Psoas muscle (tissue), 8 donors: ENCODE results near the gene MNX1. TPM values are rescaled to one million over a fixed set of nuclear protein-coding genes. Genes with fewer than 3 reads are reported as not detected.

ENCODE experiments used
- ATAC-seq, 4 donors: fragments of 200-7000 bp; cut with Tn5 transposase; one replicate each; pipeline ENCODE4 v1.9.1; 2020; ENCODE audit warnings: moderate library complexity in 3 of 4, mild to moderate bottlenecking in 2 of 4
- DNase-seq, 2 donors: peaks; one replicate each; pipeline ENCODE4 v3.0.0-alpha.2; 2020
- H3K27ac ChIP-seq: fragments of 200-600 bp; one replicate; pipeline ENCODE4 v1.8.0; 2022
- H3K27me3 ChIP-seq, 3 donors: fragments of 200-600 bp in 1 of 3; one replicate each; pipeline versions ENCODE4 v1.6.1 to v1.8.0; 2013 to 2022; ENCODE audit warnings: low read length in 2 of 3, mild to moderate bottlenecking in 2 of 3, moderate library complexity in 1 of 3; ENCODE audit not compliant: insufficient read depth in 3 of 3
- H3K36me3 ChIP-seq, 2 donors: fragments of 200-600 bp in 1 of 2; one replicate each; pipeline versions ENCODE4 v1.6.1 to v1.8.0; 2013 to 2022; ENCODE audit warnings: low read depth in 1 of 2, mild to moderate bottlenecking in 1 of 2, moderate library complexity in 1 of 2; ENCODE audit not compliant: insufficient read depth in 1 of 2
- H3K4me1 ChIP-seq: fragments of 200-600 bp; one replicate; pipeline ENCODE4 v1.8.0; 2022
- H3K4me3 ChIP-seq: fragments of 200-600 bp; one replicate; pipeline ENCODE4 v1.8.0; 2022; ENCODE audit warnings: mild to moderate bottlenecking
- H3K9me3 ChIP-seq: fragments of 200-600 bp; one replicate; pipeline ENCODE4 v1.8.0; 2022
- CTCF ChIP-seq: fragments of 200-600 bp; IDR thresholded peaks from one replicate; pipeline ENCODE4 v1.8.0; 2022; ENCODE audit warnings: antibody characterized with exemption
- WGBS, 3 donors: extraction: QIAGEN DNeasy Blood & Tissue Kit; methylation state at CpG; one replicate each; pipeline versions ENCODE4 v1.1.6 to v1.1.7; 2013; 5-methylcytosine and 5-hydroxymethylcytosine counted together
- intact Hi-C, 2 donors: fragments of 100-400 bp; cut with DNase I; formaldehyde crosslinking; loops; one replicate each; pipeline versions ENCODE4 v1.11.0 to v1.14.2; 2022
- polyA plus RNA-seq, 3 donors: library from polyadenylated mRNA; stranded (reverse); fragments of 200-250 nt; gene quantifications; one replicate each; pipeline ENCODE4 v1.2.3, GENCODE V29; 2013
- total RNA-seq, 4 donors: library from RNA; stranded (reverse); fragmentation: NEBNext Ultra II Directional in 2 of 4; extraction: Animal tissue kit (Norgen Biotek cat#: 25700) in 2 of 4; gene quantifications; one replicate each; pipeline versions ENCODE4 v1.2.1 to v1.2.4, GENCODE V29; 2021 to 2023
- donor health status: healthy with polysubstance abuse.
- donor health status: DM: no; HTN: no; CAD: no; lungs with moderate emphysema.
- donor health status: Bipolar disorder and iron deficiency.
- donor health status: healthy.
- donor health status: DM: yes; HTN: yes; CAD: no.
- donor health status: DM: no; HTN: no; CAD: no.
- donor health status: DM: no; HTN: no; CAD: no.
- donor health status: DM: yes; HTN: yes; CAD: no.

The MNX1 gene
- total and polyA plus RNA-seq, 7 donors: not detected

- no peaks in the 10 kb centered on the region for H3K27me3 ChIP-seq
- ATAC-seq (no peak), DNase-seq (no peak)
- peaks cover 22 to 97% of the 10 kb centered on the region in 2 donors for H3K36me3 ChIP-seq
- no peak overlapping the region for H3K27ac ChIP-seq
- no peak for TF ChIP-seq CTCF
- peaks cover 6% of the 10 kb centered on the region for H3K4me1 ChIP-seq
- H3K9me3 ChIP-seq: no peaks in the 10 kb centered on the region
- intact Hi-C loops: no loop called here
- H3K4me3 ChIP-seq: no peak overlapping the region
- WGBS, 3 donors: 77 to 83% (median 82%) methylated on average over 2 of the region's 2 CpGs
These were observed 53.7 kb downstream of the MNX1 start for GRCh38 chr7:156956727-156957126.

GRCh38 chr7:156954941-156955340, 55.5 kb downstream of the MNX1 start:
- ATAC-seq (no peak), DNase-seq (no peak)
- intact Hi-C loops: loop anchor here in 1 of 2 donors (5.0 kb wide), 1 partner anchor 187 kb away; no protein-coding TSS in a partner anchor
- TF ChIP-seq CTCF: no peak
- Histone ChIP-seq H3K27me3 (no peaks in the 10 kb centered on the region), H3K4me3 (no peak overlapping the region), H3K4me1 (peaks cover 19% of the 10 kb centered on the region), H3K27ac (no peak overlapping the region), H3K36me3 (peaks cover 19 to 79% of the 10 kb centered on the region in 2 donors), H3K9me3 (no peaks in the 10 kb centered on the region)
- 64 to 82% (median 78%) methylated on average over 2 of the region's 2 CpGs for WGBS, 3 donors

Other genes starting within 250 kb of the MNX1 start
- 10 to 100 TPM; 21.7 to 33.3 (median 27.9) TPM for gene LMBR1, start 117.5 kb downstream of the MNX1 start, total RNA-seq
- gene LMBR1, start 117.5 kb downstream of the MNX1 start, polyA plus RNA-seq: 10 to 100 TPM in 2 of 3 donors, 1 to 10 TPM in 1; 6.4 to 12.3 (median 10.7) TPM
- gene NOM1, start 61.0 kb downstream of the MNX1 start, total RNA-seq: 10 to 100 TPM; 14.0 to 20.5 (median 16.7) TPM
- gene NOM1, start 61.0 kb downstream of the MNX1 start, polyA plus RNA-seq: 10 to 100 TPM in 2 of 3 donors, 1 to 10 TPM in 1; 8.2 to 17.8 (median 14.7) TPM
- gene UBE3C, start 128.3 kb upstream of the MNX1 start, total RNA-seq: 10 to 100 TPM; 51.7 to 69.7 (median 60.5) TPM
- gene UBE3C, start 128.3 kb upstream of the MNX1 start, polyA plus RNA-seq: 10 to 100 TPM; 31.9 to 94.2 (median 45.1) TPM